IMR-90 (cell line): ENCODE data around the gene LDHAL6B. TPM values are rescaled to one million over a fixed set of nuclear protein-coding genes. Genes with fewer than 3 reads are reported as not detected.

Source experiments
- ATAC-seq: fragments of 200-7000 bp; cut with Tn5 transposase; 2 replicates; pipeline ENCODE4 v1.9.1; 2020; ENCODE audit warnings: low read depth, mild to moderate bottlenecking, moderate library complexity
- BruUV-seq: library from RNA; stranded (reverse); fragments of 400-500 nt; replicated peaks from 2 replicates; lab custom pipeline; 2021; lab: Mats Ljungman, UMichigan
- CTCF ChIA-PET: fragments of 300-600 bp; formaldehyde crosslinking; extraction: SDS; loops from one replicate; lab custom pipeline; 2021; ENCODE audit warnings: antibody characterized with exemption; lab: Yijun Ruan, JAX
- POLR2A ChIA-PET: fragments of 300-600 bp; sonication (Branson Sonifier 250); formaldehyde crosslinking; loops from one replicate; lab custom pipeline; 2022; ENCODE audit warnings: antibody characterized with exemption; ENCODE audit not compliant: unreplicated experiment; lab: Charles Lee
- DNase-seq: peaks from one replicate; pipeline ENCODE4 v3.0.0; 2013
- H2AFZ ChIP-seq: replicated peaks from 2 replicates; pipeline ENCODE3; 2013; ENCODE audit warnings: low read length, mild to moderate bottlenecking; ENCODE audit not compliant: poor library complexity
- H2AK5ac ChIP-seq: 2 replicates; pipeline ENCODE4 v1.6.1; 2013; ENCODE audit warnings: low read depth, low read length, inconsistent platforms
- H2AK9ac ChIP-seq: replicated peaks from 2 replicates; pipeline ENCODE3; 2013; ENCODE audit warnings: mild to moderate bottlenecking, low read depth, low read length, moderate library complexity; ENCODE audit not compliant: poor library complexity
- H2BK120ac ChIP-seq: 2 replicates; pipeline ENCODE4 v1.6.1; 2013; ENCODE audit warnings: low read depth, low read length, inconsistent platforms
- H2BK15ac ChIP-seq: 3 replicates; pipeline ENCODE4 v1.6.1; 2013; ENCODE audit warnings: low read depth, low read length, inconsistent platforms
- H2BK20ac ChIP-seq: 2 replicates; pipeline ENCODE4 v1.6.1; 2013; ENCODE audit warnings: low read depth, mild to moderate bottlenecking, inconsistent platforms, low read length, moderate library complexity
- H2BK5ac ChIP-seq: 2 replicates; pipeline ENCODE4 v1.6.1; 2013; ENCODE audit warnings: mild to moderate bottlenecking, low read depth, low read length, inconsistent platforms; ENCODE audit not compliant: poor library complexity, severe bottlenecking
- H3K14ac ChIP-seq: replicated peaks from 2 replicates; pipeline ENCODE4 v1.6.1; 2013; ENCODE audit warnings: low read depth, low read length, inconsistent platforms
- H3K18ac ChIP-seq: 2 replicates; pipeline ENCODE4 v1.6.1; 2013; ENCODE audit warnings: low read depth, low read length, control low read depth
- H3K23ac ChIP-seq: 2 replicates; pipeline ENCODE4 v1.6.1; 2013; ENCODE audit warnings: low read depth, low read length, inconsistent platforms
- H3K27ac ChIP-seq: 2 replicates; pipeline ENCODE4 v1.5.1; 2013; ENCODE audit warnings: mild to moderate bottlenecking, control low read depth, low read length; ENCODE audit not compliant: insufficient read depth
- H3K27me3 ChIP-seq: 2 replicates; pipeline ENCODE4 v1.6.1; 2013; ENCODE audit warnings: low read length; ENCODE audit not compliant: control insufficient read depth, insufficient read depth
- H3K36me3 ChIP-seq: 2 replicates; pipeline ENCODE4 v1.6.1; 2013; ENCODE audit warnings: low read length, mixed read lengths; ENCODE audit not compliant: control insufficient read depth, insufficient read depth
- H3K4ac ChIP-seq: 2 replicates; pipeline ENCODE4 v1.6.1; 2013; ENCODE audit warnings: low read depth, low read length, inconsistent platforms
- H3K4me1 ChIP-seq: 2 replicates; pipeline ENCODE4 v1.6.1; 2013; ENCODE audit warnings: low read length, mixed read lengths; ENCODE audit not compliant: control insufficient read depth, insufficient read depth
- H3K4me2 ChIP-seq: 2 replicates; pipeline ENCODE4 v1.6.1; 2013; ENCODE audit warnings: low read depth, mild to moderate bottlenecking, control low read depth, low read length, moderate library complexity
- H3K4me3 ChIP-seq: 2 replicates; pipeline ENCODE4 v1.5.1; 2013; ENCODE audit warnings: low read depth, mild to moderate bottlenecking, control low read depth, low read length, moderate library complexity; ENCODE audit not compliant: insufficient read depth
- H3K56ac ChIP-seq: 2 replicates; pipeline ENCODE4 v1.6.1; 2013; ENCODE audit warnings: low read length, inconsistent platforms; ENCODE audit not compliant: insufficient read depth; ENCODE audit errors: extremely low read depth
- H3K79me1 ChIP-seq, 2 experiments: 2 replicates each; pipeline ENCODE4 v1.6.1; 2013; ENCODE audit warnings: low read length in 2 of 2, inconsistent platforms in 1 of 2, low read depth in 1 of 2
- H3K9ac ChIP-seq: 2 replicates; pipeline ENCODE4 v1.6.1; 2013; ENCODE audit warnings: low read depth, low read length, control low read depth
- H3K9me1 ChIP-seq: 2 replicates; pipeline ENCODE4 v1.6.1; 2013; ENCODE audit warnings: low read length, inconsistent platforms; ENCODE audit not compliant: insufficient read depth
- H3K9me3 ChIP-seq: 2 replicates; pipeline ENCODE4 v1.6.1; 2013; ENCODE audit warnings: low read length; ENCODE audit not compliant: control insufficient read depth, insufficient read depth
- H4K20me1 ChIP-seq: 2 replicates; pipeline ENCODE4 v1.6.1; 2013; ENCODE audit warnings: low read length, inconsistent platforms; ENCODE audit not compliant: insufficient read depth
- H4K5ac ChIP-seq: 2 replicates; pipeline ENCODE4 v1.6.1; 2013; ENCODE audit warnings: mild to moderate bottlenecking, low read depth, low read length, control low read depth
- H4K8ac ChIP-seq, 2 experiments: 2 replicates each; pipeline ENCODE4 v1.6.1; 2013; ENCODE audit warnings: low read depth in 2 of 2, low read length in 2 of 2, control low read depth in 1 of 2, inconsistent platforms in 1 of 2
- H4K91ac ChIP-seq: 2 replicates; pipeline ENCODE4 v1.6.1; 2013; ENCODE audit warnings: low read depth, low read length, inconsistent platforms; ENCODE audit not compliant: insufficient read depth
- BHLHE40 ChIP-seq: fragments of 150-350 bp; IDR thresholded peaks from 2 replicates; pipeline ENCODE4 v1.6.1; 2016; ENCODE audit warnings: mild to moderate bottlenecking, low read depth, low read length
- CEBPB ChIP-seq: IDR thresholded peaks from 2 replicates; pipeline ENCODE4 v1.6.1; 2012; ENCODE audit warnings: low read depth, low read length, improper control_type of control experiment
- CHD1 ChIP-seq: IDR thresholded peaks from 2 replicates; pipeline ENCODE4 v1.6.1; 2012; ENCODE audit warnings: low read depth, low read length, improper control_type of control experiment
- MAZ ChIP-seq: IDR thresholded peaks from 2 replicates; pipeline ENCODE4 v1.6.1; 2012; ENCODE audit warnings: low read depth, mild to moderate bottlenecking, low read length, improper control_type of control experiment, moderate library complexity, borderline replicate concordance
- MXI1 ChIP-seq: IDR thresholded peaks from 2 replicates; pipeline ENCODE4 v1.6.1; 2012; ENCODE audit warnings: low read depth, mild to moderate bottlenecking, low read length, moderate library complexity, borderline replicate concordance
- POLR2A ChIP-seq: IDR thresholded peaks from 2 replicates; pipeline ENCODE4 v1.6.1; 2012; ENCODE audit warnings: mild to moderate bottlenecking, low read depth, low read length
- SMC3 ChIP-seq: fragments of 150-350 bp; IDR thresholded peaks from 2 replicates; pipeline ENCODE4 v1.6.1; 2016; ENCODE audit warnings: low read depth, mild to moderate bottlenecking, antibody characterized with exemption, low read length, moderate library complexity
- WGBS, 2 experiments: methylation state at CpG; one replicate each; pipeline versions ENCODE4 v1.1.5 to v1.1.7; 2013; ENCODE audit warnings: missing lambda C conversion rate in 2 of 2; ENCODE audit not compliant: insufficient read length in 1 of 2; ENCODE audit errors: extremely low coverage in 2 of 2; 5-methylcytosine and 5-hydroxymethylcytosine counted together
- dilution Hi-C: fragments of 300-500 bp; cut with HindIII; formaldehyde crosslinking; loops from one replicate; pipeline ENCODE4 v1.14.3; 2018; ENCODE audit warnings: low sequenced_read_pairs; ENCODE audit not compliant: unreplicated experiment
- in situ Hi-C: fragments of 300-500 bp; cut with MboI; formaldehyde crosslinking; loops from 3 replicates; pipeline ENCODE4 v1.14.3; 2019; ENCODE audit warnings: low sequenced_read_pairs, inconsistent platforms, mixed read lengths
- intact Hi-C: fragments of 100-400 bp; cut with micrococcal nuclease; formaldehyde crosslinking; loops from 2 replicates; pipeline ENCODE4 v1.10.0; 2022
- polyA plus RNA-seq, 3 experiments: library from polyadenylated mRNA; depleted of rRNA; stranded (reverse); fragments of >200 nt; gene quantifications; 2 replicates each; pipeline ENCODE4 v1.2.3, GENCODE V29; 2012; ENCODE audit warnings: low replicate concordance in 1 of 3
- total RNA-seq: library from RNA; depleted of rRNA; stranded (reverse); fragments of >200 nt; gene quantifications from 2 replicates; pipeline ENCODE4 v1.2.3, GENCODE V29; 2012

Gene LDHAL6B
- total and polyA plus RNA-seq, 2 of the 4 experiments (the other 2 are of a cell fraction), result not detected

DNA sequence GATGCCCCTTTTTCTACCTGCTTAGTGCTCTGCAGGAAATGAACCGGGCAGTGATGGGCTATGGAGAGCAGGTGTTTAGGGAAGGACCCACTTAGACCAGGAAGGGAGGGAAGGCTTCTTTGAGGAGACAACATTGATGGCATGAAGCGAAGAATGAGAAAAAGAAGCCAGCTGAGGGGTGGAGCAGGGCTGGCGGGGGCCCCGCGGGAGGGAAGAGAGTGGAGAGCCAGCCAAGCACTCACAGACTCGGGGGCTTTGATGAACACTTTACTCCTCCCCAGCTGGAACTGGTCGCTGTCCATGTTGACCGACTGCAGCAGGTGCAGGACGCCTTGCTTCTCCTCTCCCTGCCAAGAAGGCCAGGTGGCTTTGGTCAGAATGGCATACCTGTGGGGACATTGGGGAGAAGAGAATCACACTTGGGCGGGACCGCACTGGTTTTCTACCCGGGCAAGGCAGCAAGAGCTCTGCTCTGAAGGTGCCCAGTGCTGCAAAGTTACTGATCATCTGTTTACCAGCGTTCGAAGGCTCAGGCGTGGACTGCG is 28.4 kb upstream of the LDHAL6B start:
- no peak overlapping the region for H3K14ac ChIP-seq
- H3K18ac ChIP-seq, result no peak overlapping the region
- no peak overlapping the region for H2BK15ac ChIP-seq
- H3K4me2 ChIP-seq, result no peak overlapping the region
- CTCF ChIA-PET, result no interaction called here
- WGBS, 2 experiments, result 88% methylated on average over 5 of the region's 16 CpGs; no CpG with 5 or more reads in 1 of the 2 experiments
- intact Hi-C loops (loop anchor here (5.0 kb wide), 1 partner anchor 44 kb away; no protein-coding TSS in a partner anchor), in situ Hi-C loops (loop anchor here (10.0 kb wide), 1 partner anchor 197 kb away; the partner anchor contains the start of gene MYO1E), dilution Hi-C loops (no loop called here)
- H2BK5ac ChIP-seq, result no peak overlapping the region
- H2BK120ac ChIP-seq, result no peak overlapping the region
- H3K4me1 ChIP-seq, result peaks cover 10% of the 10 kb centered on the region
- peaks cover 5% of the 10 kb centered on the region for H3K9me3 ChIP-seq
- no peak for DNase-seq
- POLR2A ChIA-PET, result no interaction called here
- H2AFZ ChIP-seq, result no peak overlapping the region
- H2BK20ac ChIP-seq, result no peak overlapping the region
- no peak overlapping the region for H3K27ac ChIP-seq
- H2AK9ac ChIP-seq, result no peak overlapping the region
- H4K5ac ChIP-seq, result no peak overlapping the region
- no peak overlapping the region for H3K4ac ChIP-seq
- H4K20me1 ChIP-seq, result peaks cover 11% of the 10 kb centered on the region
- TF ChIP-seq BHLHE40 (no peak), MXI1 (no peak), CHD1 (no peak), POLR2A (no peak), MAZ (no peak), SMC3 (no peak), CEBPB (no peak)
- no peaks in the 10 kb centered on the region for H3K27me3 ChIP-seq
- H3K56ac ChIP-seq, result no peak overlapping the region
- H3K4me3 ChIP-seq, result no peak overlapping the region
- no peak overlapping the region for H4K91ac ChIP-seq
- H3K9me1 ChIP-seq, result peaks cover 3% of the 10 kb centered on the region; the same call in 1 of the 2 replicates
- H4K8ac ChIP-seq, result no peak overlapping the region
- no TSS peak for BruUV-seq
- no peak overlapping the region for H3K23ac ChIP-seq
- H2AK5ac ChIP-seq, result peak overlapping the region; percentile 52; the same call in 1 of the 2 replicates
- no peak overlapping the region for H3K9ac ChIP-seq
- ATAC-seq, result no peak
- peaks cover 0 to 6% of the 10 kb centered on the region in 2 experiments; a peak in 1 of 4 replicates for H3K79me1 ChIP-seq
- H3K36me3 ChIP-seq, result peaks cover 9% of the 10 kb centered on the region
